GM21390 (cell line): ENCODE measurements around the gene CYB5R2.

Source experiments
- ATAC-seq: cut with Tn5 transposase; IDR thresholded peaks from one replicate; pipeline ENCODE4 v1.9.1; 2021; ENCODE audit not compliant: unreplicated experiment

Gene CYB5R2

DNA sequence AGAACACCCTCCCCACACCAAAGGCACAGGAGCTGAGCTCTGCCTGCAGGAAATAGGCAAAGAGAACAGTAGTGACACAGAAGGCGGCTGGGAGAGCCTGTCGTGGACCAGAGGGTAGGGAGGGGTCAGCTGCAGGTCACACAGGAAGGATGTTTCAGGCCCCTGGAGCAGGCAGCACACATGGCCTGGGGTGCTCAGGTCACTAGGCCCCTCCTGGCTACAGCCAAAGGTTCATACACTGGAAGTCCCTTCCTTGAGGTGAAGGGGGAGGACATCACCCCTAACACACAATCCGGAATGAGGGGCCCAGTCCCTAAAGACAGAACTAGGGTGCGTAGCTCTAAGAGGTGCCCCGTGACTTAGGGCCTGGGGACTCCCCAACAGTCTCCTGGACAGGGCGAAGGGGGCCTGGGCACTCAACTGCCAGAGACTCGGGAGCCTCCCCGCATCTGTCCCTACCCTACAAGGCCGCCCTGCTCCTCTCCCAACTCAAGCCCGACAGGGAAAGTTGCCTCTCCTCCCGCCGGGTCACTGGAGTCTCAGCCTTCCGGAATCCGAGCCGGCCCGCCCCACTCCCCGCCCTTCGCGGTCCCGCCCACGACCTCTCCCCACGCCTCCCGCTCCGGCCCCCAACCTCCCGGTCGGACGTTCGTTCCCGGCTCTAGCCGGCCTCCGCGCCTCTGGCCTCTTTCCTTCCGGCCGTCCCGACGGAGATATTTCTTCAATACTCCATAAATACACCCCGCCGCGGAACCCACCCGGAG, at the start of gene CYB5R2:
TSS of gene CYB5R2 (minus strand) at position 541 of the 764 bp plus-strand sequence. CDS start 675 bp downstream, outside the sequence.
- peak; percentile 46 for ATAC-seq

DNA sequence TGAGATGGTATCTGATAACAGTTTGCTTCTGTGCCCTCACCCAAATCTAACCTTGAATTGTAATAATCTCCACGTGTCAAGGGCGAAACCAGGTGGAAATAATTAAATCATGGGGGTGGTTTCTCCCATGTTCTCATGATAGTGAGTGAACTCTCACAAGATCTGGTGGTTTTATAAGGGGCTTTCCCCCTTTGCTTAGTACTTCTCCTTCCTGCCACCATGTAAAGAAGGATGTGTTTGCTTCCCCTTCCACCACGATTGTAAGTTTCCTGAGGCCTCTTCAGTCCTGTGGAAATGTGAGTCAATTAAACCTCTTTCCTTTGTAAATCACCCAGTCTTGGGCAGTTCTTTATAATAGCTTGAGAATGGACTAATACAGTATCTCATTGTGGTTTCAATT, 41.5 kb upstream of the CYB5R2 start:
- ATAC-seq, result no peak

DNA sequence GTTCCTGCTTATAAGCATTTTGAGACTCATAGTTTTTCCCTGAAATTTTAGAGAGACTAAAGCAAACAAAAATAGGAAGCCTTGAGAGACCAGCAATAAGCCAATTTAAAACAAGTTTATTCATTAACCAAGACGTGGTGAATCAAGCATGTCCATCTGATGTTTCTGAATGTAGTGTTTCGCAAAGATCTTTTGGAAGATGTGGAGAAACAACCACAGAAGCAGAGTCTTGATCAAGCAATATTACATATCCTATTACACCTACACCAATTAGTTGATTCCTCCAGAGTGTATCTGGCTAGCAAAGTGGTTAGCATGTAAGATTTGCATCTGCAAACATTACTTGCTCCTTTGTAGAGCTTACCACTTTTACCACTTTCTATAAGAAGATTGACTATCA, 33.1 kb upstream of the CYB5R2 start, which contains the start of gene OVCH2:
TSS of gene OVCH2 (minus strand) at position 101 of the 400 bp plus-strand sequence. CDS start at position 18, 83 bp downstream.
- ATAC-seq, result no peak

DNA sequence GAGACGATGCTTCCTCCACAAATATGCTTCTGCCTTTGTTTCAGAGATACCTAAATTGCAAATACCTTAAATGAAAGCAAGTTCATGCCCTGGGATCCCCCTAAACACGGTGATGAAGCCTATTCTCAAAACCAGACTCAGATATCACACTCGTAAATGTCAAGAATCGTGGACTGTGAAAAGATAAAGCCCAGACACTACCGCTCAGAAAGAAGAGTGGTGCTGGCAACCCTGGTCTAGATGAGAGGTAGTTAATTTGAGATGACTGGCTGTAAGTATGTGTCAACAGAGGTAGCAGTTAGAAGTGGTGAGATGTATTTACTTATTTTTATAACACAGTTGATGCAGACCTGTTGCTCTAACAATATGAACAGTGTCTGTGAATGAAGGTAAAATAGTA, 30.4 kb upstream of the CYB5R2 start:
- no peak for ATAC-seq

DNA sequence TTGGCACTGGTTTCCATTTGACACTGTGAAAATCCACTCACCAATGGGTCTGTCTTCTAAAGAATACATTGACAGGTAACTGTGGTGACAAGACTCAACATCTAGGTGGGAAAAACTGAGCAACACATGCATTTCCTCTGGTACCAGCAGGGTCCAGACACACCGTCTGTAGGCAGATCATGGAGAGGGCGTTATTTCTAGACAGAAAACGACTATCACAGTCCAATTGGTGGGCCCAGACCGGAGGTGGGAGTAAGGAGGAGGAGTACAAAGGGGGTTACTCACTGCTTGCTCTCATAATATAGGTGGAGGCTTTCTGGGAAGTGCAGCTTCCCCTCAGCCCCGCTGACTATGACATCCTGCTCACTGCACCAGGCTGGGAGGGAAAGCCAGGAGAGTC, 23.1 kb upstream of the CYB5R2 start:
- ATAC-seq, result no peak

DNA sequence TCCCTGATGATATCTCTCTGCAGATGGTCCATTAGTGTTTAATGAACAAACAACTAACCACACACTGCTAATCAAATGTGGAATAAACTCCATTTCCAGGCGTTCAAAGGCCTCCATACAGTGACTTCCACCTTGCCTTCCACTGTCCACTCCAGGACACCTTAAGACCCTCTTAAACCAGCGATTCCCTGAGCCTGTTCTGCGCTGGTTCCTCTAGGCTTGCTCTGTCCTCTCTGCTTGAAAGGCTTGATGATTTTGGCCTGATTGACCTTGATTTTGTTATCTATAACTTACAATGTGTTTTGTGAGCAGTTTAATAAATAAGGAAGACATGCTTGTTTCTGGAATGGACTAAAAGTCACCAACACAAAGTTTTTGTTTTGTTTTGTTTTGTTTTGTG, 20.9 kb upstream of the CYB5R2 start:
- no peak for ATAC-seq

DNA sequence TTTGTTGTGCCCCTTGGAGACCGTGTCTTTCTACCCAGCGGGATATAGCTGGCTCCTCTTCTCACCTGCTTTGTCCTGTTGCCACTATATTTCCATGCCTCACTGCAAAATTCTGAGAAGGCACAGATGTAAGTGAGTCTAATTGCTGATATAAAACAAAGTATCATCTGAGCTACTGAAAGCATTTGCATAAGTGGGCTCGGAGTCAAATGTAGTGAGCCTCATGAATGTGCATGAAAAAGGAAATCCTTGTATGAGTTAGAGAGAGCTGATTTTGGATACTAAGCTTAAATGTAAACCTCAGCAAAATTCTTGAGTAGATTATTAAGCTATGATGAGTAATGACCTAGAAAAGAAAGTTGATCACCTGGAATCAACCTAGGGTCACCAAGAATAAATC, 19.1 kb upstream of the CYB5R2 start:
- no peak for ATAC-seq

DNA sequence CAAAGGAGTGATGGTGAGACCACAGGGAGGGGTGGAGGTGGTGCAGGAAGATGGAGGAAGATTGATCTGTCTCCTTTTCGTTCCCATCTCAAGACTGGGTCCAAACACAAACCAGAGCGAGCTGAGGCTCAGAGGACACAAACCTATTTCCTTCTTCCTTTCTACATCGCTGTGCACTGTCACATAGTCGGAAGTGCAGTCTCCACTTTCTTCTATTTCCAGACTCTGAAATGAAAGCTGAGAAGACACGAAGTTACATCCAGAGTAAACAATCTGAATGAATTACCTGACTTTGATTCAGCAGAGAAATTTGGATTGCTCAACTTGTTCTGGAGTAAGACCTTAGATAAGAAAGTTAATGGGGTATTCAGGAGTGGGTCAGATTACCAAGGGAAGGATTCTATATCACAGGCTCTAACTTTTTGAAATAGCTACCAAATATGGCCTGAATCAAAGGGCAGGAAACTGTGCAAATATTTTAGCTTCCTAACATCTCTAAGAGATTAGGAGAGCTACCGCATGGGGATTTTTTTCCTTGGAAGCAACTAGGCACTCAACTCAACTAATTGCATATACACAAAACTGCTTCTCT, 18.6 kb upstream of the CYB5R2 start:
- ATAC-seq, result no peak

DNA sequence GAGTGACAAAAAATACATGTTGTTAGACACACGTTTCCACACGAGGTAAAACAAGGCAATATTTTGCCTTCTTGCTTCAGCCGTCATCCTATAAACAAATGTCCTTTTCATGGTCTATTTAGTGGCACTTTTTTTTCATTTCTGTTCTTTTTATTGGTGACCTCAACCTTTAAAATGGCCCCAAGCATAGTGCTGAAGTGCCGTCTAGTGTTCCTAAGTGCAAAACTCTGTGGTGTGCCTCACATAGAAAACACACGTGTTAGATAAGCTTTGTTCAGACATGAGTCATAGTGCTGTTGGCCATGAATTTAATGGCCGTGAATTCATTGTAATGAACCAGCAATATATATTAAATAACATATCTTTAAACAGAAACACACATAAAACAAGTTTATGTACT, 17.3 kb upstream of the CYB5R2 start:
- no peak for ATAC-seq

DNA sequence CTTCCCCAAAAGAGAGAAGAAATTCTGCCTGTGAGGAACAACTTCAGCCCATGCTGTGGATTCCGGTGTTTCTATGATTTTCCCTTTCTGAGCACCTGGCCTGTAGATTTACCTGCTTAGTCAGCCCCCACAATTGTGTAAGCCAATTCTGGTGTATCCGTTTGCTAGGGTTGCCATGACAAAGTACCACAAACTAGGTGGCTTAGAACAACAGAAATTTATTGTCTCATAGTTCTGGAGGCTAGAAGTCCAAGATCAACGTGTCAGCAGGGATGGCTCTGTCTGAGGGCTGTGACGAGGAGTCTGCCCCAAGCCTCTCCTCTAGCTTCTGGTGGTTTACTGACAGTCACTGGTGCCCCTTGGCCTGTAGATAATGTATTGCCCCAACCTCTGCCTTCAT, 15.9 kb upstream of the CYB5R2 start:
- ATAC-seq, result no peak

DNA sequence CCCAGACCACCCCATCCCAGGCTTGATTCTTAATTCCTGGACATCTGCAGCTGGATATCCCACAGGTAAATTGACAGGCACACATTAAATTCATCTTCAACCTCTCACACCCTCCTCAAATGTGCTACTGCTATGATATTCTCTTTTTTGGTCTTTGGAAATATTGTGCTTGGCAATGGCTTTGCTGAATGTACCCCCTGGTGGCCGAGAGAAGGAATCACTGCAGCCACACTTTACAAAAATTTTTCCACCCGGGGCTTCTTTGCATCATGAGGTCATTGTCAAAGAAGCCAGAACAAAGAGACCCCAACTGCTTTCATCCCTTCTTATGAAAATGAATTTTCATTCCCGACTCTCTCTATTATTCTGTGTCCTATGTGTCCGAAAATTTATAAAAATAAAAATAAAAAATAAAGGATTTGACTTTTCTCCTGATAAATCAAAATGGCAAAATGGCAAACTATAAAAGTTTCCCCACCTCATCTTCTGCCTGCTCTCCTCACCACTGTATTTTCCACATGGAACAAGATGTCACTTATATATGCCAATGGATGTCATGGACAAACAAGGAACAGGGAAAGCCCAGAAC, 15.0 kb upstream of the CYB5R2 start:
- ATAC-seq, result peak; percentile 82

DNA sequence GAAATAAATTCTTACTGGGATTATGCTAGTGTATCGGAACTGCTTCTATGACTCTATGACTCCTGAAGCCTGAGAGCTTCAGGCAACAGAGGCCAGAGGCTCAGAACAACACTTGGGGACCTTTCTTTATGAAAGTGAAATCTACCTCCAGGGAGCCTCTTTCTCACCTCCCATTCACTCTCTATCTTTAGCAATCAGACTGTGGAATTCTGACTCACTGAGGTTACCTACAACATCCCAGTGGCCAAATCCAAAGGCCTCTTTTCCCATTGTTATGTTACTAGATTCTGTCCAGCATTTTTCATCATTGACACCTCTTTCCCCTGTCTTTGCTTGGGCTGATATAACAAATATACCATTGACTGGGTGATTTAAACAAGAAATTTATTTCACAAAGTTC, 14.1 kb upstream of the CYB5R2 start:
- no peak for ATAC-seq

DNA sequence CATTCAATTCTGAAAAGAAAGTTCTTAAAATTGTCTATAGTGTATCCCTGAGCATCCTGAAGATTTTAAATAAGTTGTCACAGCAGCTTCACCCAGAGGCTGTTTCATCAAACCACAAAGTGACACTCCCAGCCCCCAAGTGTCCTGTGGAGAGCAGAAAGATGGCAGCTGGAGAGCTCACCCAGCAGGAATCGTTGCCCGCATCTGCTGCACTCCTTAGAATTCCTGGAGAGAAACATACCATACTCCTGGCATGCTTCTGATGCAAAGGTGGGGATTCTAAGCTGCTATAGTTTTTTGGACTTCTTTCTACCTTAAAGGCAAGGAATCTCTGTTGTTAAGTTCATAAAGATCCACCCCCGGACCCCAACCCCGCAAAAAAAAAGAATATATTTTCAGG, 13.5 kb upstream of the CYB5R2 start:
- ATAC-seq, result no peak

DNA sequence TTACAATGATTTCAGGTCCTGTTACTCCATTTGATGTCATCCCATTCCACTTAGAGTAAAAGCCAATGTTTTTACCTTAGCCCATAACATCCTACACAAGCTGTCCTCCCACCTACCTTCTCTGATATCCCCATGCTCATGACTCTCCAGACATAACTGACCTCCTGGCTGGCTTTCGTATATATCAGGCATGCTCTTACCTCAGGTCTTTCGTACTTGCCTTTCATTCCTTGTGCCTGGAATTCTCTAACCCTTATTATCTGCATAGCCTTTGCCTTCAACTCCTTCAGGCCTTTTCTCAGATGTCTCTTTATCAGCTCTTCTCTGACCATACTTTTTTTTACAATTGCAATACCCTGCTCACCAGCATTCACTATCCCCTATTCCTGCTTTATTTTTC, 10.3 kb upstream of the CYB5R2 start:
- ATAC-seq, result no peak

DNA sequence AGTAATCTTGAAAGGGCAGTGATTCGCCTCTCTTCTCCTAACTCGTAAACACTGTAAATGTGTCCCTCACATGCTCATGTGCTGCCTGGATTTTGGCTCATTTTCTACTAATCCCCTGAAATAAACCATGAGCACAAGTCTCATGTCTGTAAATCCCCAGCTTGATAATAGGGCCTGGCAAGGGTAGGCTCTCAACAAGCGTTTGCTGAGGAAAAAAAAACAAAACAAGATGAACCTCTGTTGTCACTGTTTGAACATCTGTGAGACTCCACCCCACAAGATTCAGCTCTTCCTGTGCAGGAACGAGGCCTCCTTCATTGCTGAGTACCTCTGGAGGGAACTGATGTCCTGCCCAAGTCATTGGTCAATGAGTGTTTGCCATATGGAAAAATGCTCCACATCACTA, 4.5 kb upstream of the CYB5R2 start:
- no peak for ATAC-seq

DNA sequence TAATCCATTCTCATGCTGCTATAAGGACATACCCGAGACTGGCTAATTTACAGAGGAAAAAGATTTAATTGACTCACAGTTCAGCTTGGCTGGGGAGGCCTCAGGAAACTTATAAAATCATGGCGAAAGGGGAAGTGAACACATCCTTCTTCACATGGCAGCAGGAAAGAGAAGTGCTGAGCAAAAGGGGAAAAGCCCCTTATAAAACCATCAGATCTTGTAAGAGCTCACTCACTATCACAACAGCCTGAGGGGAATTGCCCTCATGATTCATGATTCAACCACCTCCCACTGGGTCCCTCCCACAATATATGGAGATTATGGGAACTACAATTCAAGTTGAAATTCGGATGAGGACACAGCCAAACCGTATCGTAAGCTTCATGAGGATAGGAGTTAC, 3.8 kb upstream of the CYB5R2 start:
- ATAC-seq, result no peak

DNA sequence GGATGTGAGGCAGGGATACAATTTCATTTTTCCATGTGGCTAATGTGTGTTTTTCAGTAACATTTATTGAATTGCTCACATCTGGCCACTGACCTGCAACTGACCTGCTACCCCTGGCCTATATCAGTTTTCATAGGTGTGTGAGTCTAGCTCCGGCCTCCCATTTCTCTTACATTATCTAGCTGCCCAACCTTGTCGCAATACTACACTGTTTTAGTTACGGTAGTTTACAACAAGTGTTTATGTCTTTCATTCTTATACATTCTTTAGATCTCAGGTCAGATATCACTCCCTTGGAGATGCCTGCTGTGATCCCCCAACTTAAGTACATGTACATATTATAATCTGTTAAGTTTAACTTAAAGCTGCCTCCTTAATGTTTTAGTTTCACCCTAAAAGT, 2.3 kb upstream of the CYB5R2 start:
- no peak for ATAC-seq

DNA sequence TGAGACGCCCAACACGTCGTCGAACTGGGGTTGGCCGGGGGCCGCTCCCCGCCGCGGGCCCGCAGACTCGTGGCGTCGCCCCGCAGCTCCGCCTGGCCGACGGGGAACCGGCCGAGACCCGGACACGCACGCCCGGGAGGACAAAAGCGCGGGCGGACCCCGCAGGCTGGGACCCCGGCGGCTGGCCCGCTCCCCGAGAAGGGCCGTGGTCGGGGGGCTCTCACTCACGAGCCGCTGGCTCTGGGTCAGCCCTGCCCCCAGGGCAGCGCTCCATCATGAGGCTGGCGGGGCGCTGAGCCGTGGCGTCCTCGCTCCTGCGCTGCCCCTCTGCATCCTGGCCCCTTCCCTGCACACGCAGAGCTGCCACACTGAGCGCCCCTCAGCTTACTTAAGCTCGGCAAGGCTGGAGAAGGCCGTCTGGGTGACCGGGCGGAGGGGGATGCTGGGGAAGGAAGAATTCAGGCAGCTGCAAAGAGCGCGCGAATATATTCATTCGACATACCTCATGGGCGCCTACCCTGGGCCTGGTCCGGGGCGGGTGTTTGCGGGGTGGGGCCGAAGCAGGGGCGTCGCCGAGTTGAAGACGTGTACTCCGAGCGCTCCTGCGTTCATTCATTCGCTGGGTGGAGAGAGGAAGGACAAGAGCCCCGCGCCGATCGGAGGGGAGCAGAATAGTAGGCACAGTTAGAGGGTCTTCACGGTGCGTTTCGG, 579 bp upstream of the CYB5R2 start:
- peak; percentile 22 for ATAC-seq

DNA sequence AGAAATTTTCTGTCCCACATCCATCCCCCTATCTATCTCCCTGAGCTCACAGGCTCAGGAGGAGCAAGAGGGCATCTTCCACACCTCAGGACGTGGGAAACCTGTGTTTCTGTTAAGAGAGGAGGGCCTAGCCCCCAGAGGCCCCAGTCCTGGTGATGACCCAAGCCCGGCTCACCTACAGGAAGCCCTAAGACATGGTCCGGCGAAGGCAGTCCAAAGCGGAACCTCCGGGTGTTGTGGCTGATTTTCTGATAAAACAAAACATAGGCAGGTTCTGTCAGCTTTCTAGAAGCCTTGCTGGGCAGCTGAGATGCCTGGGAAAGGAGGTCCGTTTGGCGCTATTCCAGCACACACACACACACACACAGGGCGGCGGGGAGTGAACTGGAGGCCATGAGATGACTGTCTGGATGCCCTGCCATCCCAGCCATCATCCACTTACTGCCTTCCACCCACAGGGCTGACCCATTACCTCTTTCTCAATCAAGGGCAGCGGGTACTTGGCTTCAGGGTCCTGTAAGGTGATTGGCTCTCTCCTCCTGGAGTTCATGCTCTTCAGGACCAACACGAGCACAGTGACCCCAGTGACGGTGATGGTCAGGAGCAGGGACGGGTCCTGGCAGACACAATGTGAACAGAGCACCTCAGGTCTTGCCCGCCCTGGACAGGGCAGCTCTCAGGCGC, 882 bp downstream of the CYB5R2 start:
- ATAC-seq, result no peak

DNA sequence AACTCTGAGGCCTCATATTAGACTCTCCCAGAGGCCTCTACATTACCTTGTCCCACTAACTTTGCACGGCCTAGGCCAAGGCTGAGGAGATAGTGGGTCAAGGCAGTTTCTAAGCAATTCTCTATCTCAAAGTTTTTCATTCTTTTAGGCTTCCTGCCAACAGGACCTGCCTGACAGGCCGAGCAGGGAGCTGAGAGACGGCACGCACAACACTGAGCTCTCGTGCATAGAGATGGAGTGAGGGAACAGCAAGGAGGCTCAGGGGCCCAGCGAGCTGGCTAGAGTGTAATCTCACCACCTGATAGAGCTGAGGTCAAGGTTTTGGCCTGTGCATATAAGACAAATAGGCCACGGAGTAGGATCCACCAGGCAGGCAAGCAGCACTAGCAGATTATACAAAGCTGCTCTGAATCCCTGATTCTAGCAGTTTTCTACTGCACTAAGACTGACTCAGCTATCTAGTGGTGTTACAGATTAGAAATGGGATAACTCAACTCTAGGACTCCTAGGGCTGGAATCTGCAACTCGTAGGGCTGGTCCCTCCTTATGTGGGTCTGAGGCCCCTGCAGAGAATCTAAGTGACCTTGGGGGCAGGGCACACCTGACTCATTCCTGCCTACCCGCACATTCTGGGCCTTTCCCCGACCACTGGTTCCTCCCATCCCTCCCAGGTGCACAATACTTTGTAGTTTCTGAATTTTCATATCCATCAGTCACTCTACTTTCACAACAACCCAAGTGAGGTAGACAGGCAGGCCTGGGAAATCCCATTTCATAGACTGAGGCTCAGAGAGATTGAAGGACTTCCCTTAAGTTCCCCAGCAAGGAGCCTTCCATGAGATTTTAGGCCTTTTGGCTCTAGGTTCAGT, 1.7 kb downstream of the CYB5R2 start:
- peak; percentile 59 for ATAC-seq
